Stimulated activated CD8-positive, alpha-beta memory T cell treated with anti-CD3 and anti-CD28 coated beads, Interleukin-4, amount 100 ng/mL, for 1 hour (primary cell): ENCODE data around the gene EMP1.
A peak's percentile ranks its signal among the peaks of the same experiment; 100 is the strongest.

Experiments
- DNase-seq, 2 donors: peaks; one replicate each; pipeline ENCODE4 v3.0.0-alpha.2; 2020; ENCODE audit warnings: low read depth in 2 of 2, low spot score in 1 of 2

Gene EMP1

GRCh38 chr12:13195785-13196129 is 769 bp upstream of the EMP1 start:
- DNase-seq = no peak

GRCh38 chr12:13197032-13197431 is 506 bp downstream of the EMP1 start:
- DNase-seq = no peak

GRCh38 chr12:13197526-13198143 is 1.1 kb downstream of the EMP1 start:
- no peak for DNase-seq

GRCh38 chr12:13198241-13198640 is 1.7 kb downstream of the EMP1 start:
- DNase-seq = no peak

GRCh38 chr12:13198876-13199275 is 2.4 kb downstream of the EMP1 start:
- no peak for DNase-seq

GRCh38 chr12:13199592-13199991 is 3.1 kb downstream of the EMP1 start:
- no peak for DNase-seq

- no peak for DNase-seq
Measured at GRCh38 chr12:13200841-13201240, 4.3 kb downstream of the EMP1 start.

GRCh38 chr12:13203034-13203922 is 6.8 kb downstream of the EMP1 start:
- DNase-seq = no peak

- DNase-seq = no peak
Measured at GRCh38 chr12:13204428-13204827, 7.9 kb downstream of the EMP1 start.

- no peak for DNase-seq
Measured at GRCh38 chr12:13205809-13206559, 9.5 kb downstream of the EMP1 start.

- DNase-seq = no peak
Measured at GRCh38 chr12:13206560-13206897, 10.0 kb downstream of the EMP1 start.

GRCh38 chr12:13208533-13209435 is 12.3 kb downstream of the EMP1 start:
- no peak for DNase-seq

GRCh38 chr12:13209436-13210235 is 13.1 kb downstream of the EMP1 start:
- no peak for DNase-seq

GRCh38 chr12:13210236-13211190 is 14.0 kb downstream of the EMP1 start:
- DNase-seq = no peak

GRCh38 chr12:13211191-13211858 is 14.8 kb downstream of the EMP1 start:
- DNase-seq = no peak

GRCh38 chr12:13211859-13212664 is 15.5 kb downstream of the EMP1 start:
- DNase-seq = peak; percentile 32 to 40

- DNase-seq = no peak
Measured at GRCh38 chr12:13215056-13215455, 18.5 kb downstream of the EMP1 start.

- no peak for DNase-seq
Measured at GRCh38 chr12:13218641-13219040, 22.1 kb downstream of the EMP1 start.
